K562 (cell line): ENCODE results near the gene UBR7. TPM values are rescaled to one million over a fixed set of nuclear protein-coding genes. Genes with fewer than 3 reads are reported as not detected.
A peak's percentile ranks its signal among the peaks of the same experiment; 100 is the strongest.

Source experiments
- ATAC-seq: fragments of 200-7000 bp; cut with Tn5 transposase; 3 replicates; pipeline ENCODE4 v1.9.1; 2020; ENCODE audit warnings: moderate library complexity
- BruUV-seq: library from RNA; stranded (reverse); fragments of 400-500 nt; replicated peaks from 2 replicates; lab custom pipeline; 2021; lab: Mats Ljungman, UMichigan
- CTCF ChIA-PET: fragments of 300-600 bp; formaldehyde crosslinking; extraction: SDS; loops from one replicate; lab custom pipeline; 2021; ENCODE audit warnings: low intra/inter-chr PET ratio; lab: Yijun Ruan, JAX
- POLR2A ChIA-PET: fragments of 300-600, 350-650 bp; sonication (Branson Sonifier 250); formaldehyde crosslinking; extraction: SDS; loops from one replicate; lab custom pipeline; 2021; ENCODE audit warnings: antibody characterized with exemption, inconsistent platforms; lab: Yijun Ruan, JAX
- DNase-seq, 4 experiments: peaks; one replicate each; pipeline versions ENCODE4 v3.0.0 to v3.0.0-alpha.2; 2011 to 2018; ENCODE audit warnings: low spot score in 3 of 4, mixed read lengths in 3 of 4; ENCODE audit errors: extremely low read depth in 1 of 4
- FAIRE-seq: peaks from 2 replicates; lab custom pipeline; 2011; peaks lifted over from hg19 to GRCh38; lab: Jason Lieb, UNC
- H2AFZ ChIP-seq: 2 replicates; pipeline ENCODE4 v1.6.0; 2011; ENCODE audit warnings: low read depth, low read length, control low read depth, inconsistent platforms
- H3K27ac ChIP-seq: fragments of 200-600 bp; 3 replicates; pipeline ENCODE4 v1.8.0; 2011; ENCODE audit warnings: low read depth, mild to moderate bottlenecking, control low read depth, inconsistent platforms, low read length, moderate library complexity, mixed read lengths; ENCODE audit errors: extremely low read depth
- H3K27me3 ChIP-seq, 2 experiments: fragments of 300-600 bp in 1 of 2; 2 replicates in 1 of 2; 3 replicates in 1 of 2; pipeline versions ENCODE4 v1.6.0 to v1.8.0; 2011; ENCODE audit warnings: inconsistent platforms in 2 of 2, low read length in 2 of 2, mild to moderate bottlenecking in 1 of 2, mixed read lengths in 1 of 2, moderate library complexity in 1 of 2; ENCODE audit not compliant: control insufficient read depth in 2 of 2, insufficient read depth in 2 of 2
- H3K36me3 ChIP-seq: fragments of 300-600 bp; 3 replicates; pipeline ENCODE4 v1.8.0; 2011; ENCODE audit warnings: mild to moderate bottlenecking, low read length, inconsistent platforms; ENCODE audit not compliant: control insufficient read depth, insufficient read depth
- H3K4me1 ChIP-seq, 2 experiments: fragments of 200-600 bp in 1 of 2; replicated peaks in 1 of 2; 2 replicates in 1 of 2; 3 replicates in 1 of 2; pipeline versions ENCODE4 v1.5.1 to v1.8.0; 2011; ENCODE audit warnings: inconsistent platforms in 2 of 2, low read length in 2 of 2, mild to moderate bottlenecking in 1 of 2, mixed read lengths in 1 of 2, moderate library complexity in 1 of 2; ENCODE audit not compliant: control insufficient read depth in 2 of 2, insufficient read depth in 2 of 2
- H3K4me2 ChIP-seq: 2 replicates; pipeline ENCODE4 v1.6.1; 2011; ENCODE audit warnings: low read length, control low read depth, inconsistent platforms, mixed read lengths; ENCODE audit not compliant: insufficient read depth
- H3K4me3 ChIP-seq: fragments of 200-600 bp; sonication (generic), shearing (Covaris generic); 2 replicates; pipeline ENCODE4 v1.5.1; 2016; ENCODE audit warnings: control low read depth, inconsistent platforms
- H3K79me2 ChIP-seq: fragments of 200-600 bp; 3 replicates; pipeline ENCODE4 v1.8.0; 2011; ENCODE audit warnings: low read length, inconsistent platforms; ENCODE audit not compliant: control insufficient read depth, insufficient read depth
- H3K9ac ChIP-seq, 2 experiments: 2 replicates each; pipeline versions ENCODE4 v1.6.0 to v1.6.1; 2011; ENCODE audit warnings: low read depth in 2 of 2, low read length in 2 of 2, control low read depth in 1 of 2, inconsistent platforms in 1 of 2, mild to moderate bottlenecking in 1 of 2, mixed read lengths in 1 of 2; ENCODE audit not compliant: insufficient read depth in 1 of 2
- H3K9me1 ChIP-seq: one replicate; pipeline ENCODE4 v1.6.0; 2011; ENCODE audit warnings: inconsistent platforms, mild to moderate bottlenecking, low read length, moderate library complexity; ENCODE audit not compliant: control insufficient read depth, insufficient read depth
- H3K9me3 ChIP-seq: replicated peaks from 2 replicates; pipeline ENCODE4 v1.5.1; 2011; ENCODE audit warnings: low read depth, low read length, inconsistent platforms; ENCODE audit not compliant: control insufficient read depth, insufficient read depth
- H4K20me1 ChIP-seq: replicated peaks from 2 replicates; pipeline ENCODE4 v1.6.1; 2011; ENCODE audit warnings: low read length, inconsistent platforms, mixed read lengths; ENCODE audit not compliant: control insufficient read depth, insufficient read depth
- ADNP ChIP-seq: fragments of 200-800 bp; sonication (Bioruptor generic); IDR thresholded peaks from 2 replicates; pipeline ENCODE4 v1.6.1; 2016; ENCODE audit warnings: missing genetic modification characterization, missing compliant biosample characterization
- RBM14 ChIP-seq: fragments of 200-400 bp; formaldehyde crosslinking; IDR thresholded peaks from 2 replicates; pipeline ENCODE4 v1.6.1; 2018; ENCODE audit warnings: low read depth, mild to moderate bottlenecking, low read length, moderate library complexity, borderline replicate concordance; ENCODE audit not compliant: insufficient read depth
- RBM25 ChIP-seq: fragments of 200-400 bp; formaldehyde crosslinking; IDR thresholded peaks from 2 replicates; pipeline ENCODE4 v1.6.1; 2018; ENCODE audit warnings: low read length, low read depth, moderate library complexity; ENCODE audit not compliant: severe bottlenecking
- SOX6 ChIP-seq: fragments of 450-650 bp; IDR thresholded peaks from 2 replicates; pipeline ENCODE4 v1.6.1; 2014; ENCODE audit warnings: mild to moderate bottlenecking
- ZNF280A ChIP-seq: fragments of 450-650 bp; IDR thresholded peaks from 2 replicates; pipeline ENCODE4 v1.6.1; 2018; ENCODE audit warnings: mild to moderate bottlenecking, low read depth; ENCODE audit not compliant: partially characterized antibody
- ZNF347 ChIP-seq: fragments of 450-650 bp; formaldehyde crosslinking; IDR thresholded peaks from 2 replicates; pipeline ENCODE4 v1.4.0; 2020; ENCODE audit warnings: low read depth, mild to moderate bottlenecking, moderate library complexity
- WGBS: fragments of 100-300 bp; shearing (Covaris generic); methylation state at CpG from one replicate; pipeline ENCODE4 v1.1.6; 2016; ENCODE audit warnings: low coverage, mixed read lengths; ENCODE audit not compliant: insufficient coverage; ENCODE audit errors: missing lambda C conversion rate; 5-methylcytosine and 5-hydroxymethylcytosine counted together
- in situ Hi-C: fragments of 300-500 bp; cut with MboI; formaldehyde crosslinking; loops from 4 replicates; pipeline ENCODE4 v1.15.0; 2018; ENCODE audit warnings: inconsistent platforms, mixed read lengths
- intact Hi-C: fragments of 100-400 bp; cut with micrococcal nuclease; formaldehyde crosslinking; loops from 2 replicates; pipeline ENCODE4 v1.14.2; 2022
- polyA plus RNA-seq, 8 experiments: library from polyadenylated mRNA; depleted of rRNA in 4 of 8; stranded (reverse) in 5 of 8; unstranded in 3 of 8; fragments of >200 nt; fragmentation: Nextera tagmentation in 2 of 8; fragmentation: Illumina TruSeq in 1 of 8; extraction: Ambion mirVana in 2 of 8; extraction: Trizol in 1 of 8; gene quantifications; 2 replicates each; pipeline versions ENCODE4 v1.2.1 to v1.2.3, GENCODE V29; 2011 to 2014; ENCODE audit warnings: inconsistent platforms in 1 of 8, missing spikeins in 1 of 8
- total RNA-seq, 7 experiments: library from RNA; depleted of rRNA in 6 of 7; stranded (reverse); fragments of >200 nt in 6 of 7; fragmentation: Illumina TruSeq in 2 of 7; extraction: Trizol in 2 of 7; gene quantifications; 2 replicates each; pipeline versions ENCODE4 v1.2.1 to v1.2.3, GENCODE V29; 2011 to 2021; ENCODE audit warnings: low replicate concordance in 1 of 7
- TF ChIP-seq, protein P1 (sequence below): fragments of 250-450 bp; sonication (Bioruptor Pico); IDR thresholded peaks from 2 replicates; pipeline ENCODE4 v1.5.0; 2021
- TF ChIP-seq, protein P2 (sequence below): fragments of 250-450 bp; sonication (Bioruptor Pico); IDR thresholded peaks from 2 replicates; pipeline ENCODE4 v1.5.0; 2021

UBR7 gene
- total and polyA plus RNA-seq, 9 of the 15 experiments (the other 6 are each of a cell fraction or from before 2014, with no cell fraction given) = 12.5 to 63.0 (median 34.4) TPM

GRCh38 chr14:93268406-93268805 is 61.4 kb downstream of the UBR7 start:
- Histone ChIP-seq H3K9me3 (no peaks in the 10 kb centered on the region), H3K27ac (no peak overlapping the region), H2AFZ (no peak overlapping the region), H3K36me3 (peaks cover 4% of the 10 kb centered on the region; the same call in 2 of the 3 replicates), H4K20me1 (peaks cover 28% of the 10 kb centered on the region), H3K79me2 (no peaks in the 10 kb centered on the region; the same call in 2 of the 3 replicates), H3K4me3 (no peak overlapping the region), H3K4me1 (peaks cover 3 to 23% of the 10 kb centered on the region in 2 experiments; a peak in 4 of 5 replicates), H3K9ac (no peak overlapping the region), H3K9me1 (no peaks in the 10 kb centered on the region), H3K4me2 (no peak overlapping the region), H3K27me3 (no peaks in the 10 kb centered on the region)
- no peak for TF ChIP-seq RBM14
- no peak for TF ChIP-seq SOX6
- peak; percentile 87 for TF ChIP-seq RBM25
- TF ChIP-seq ZNF347 (CRISPR knock-in tag) = no peak
- TF ChIP-seq, protein P1, sequence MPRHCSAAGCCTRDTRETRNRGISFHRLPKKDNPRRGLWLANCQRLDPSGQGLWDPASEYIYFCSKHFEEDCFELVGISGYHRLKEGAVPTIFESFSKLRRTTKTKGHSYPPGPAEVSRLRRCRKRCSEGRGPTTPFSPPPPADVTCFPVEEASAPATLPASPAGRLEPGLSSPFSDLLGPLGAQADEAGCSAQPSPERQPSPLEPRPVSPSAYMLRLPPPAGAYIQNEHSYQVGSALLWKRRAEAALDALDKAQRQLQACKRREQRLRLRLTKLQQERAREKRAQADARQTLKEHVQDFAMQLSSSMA (CRISPR knock-in tag) = no peak
- TF ChIP-seq, protein P2, sequence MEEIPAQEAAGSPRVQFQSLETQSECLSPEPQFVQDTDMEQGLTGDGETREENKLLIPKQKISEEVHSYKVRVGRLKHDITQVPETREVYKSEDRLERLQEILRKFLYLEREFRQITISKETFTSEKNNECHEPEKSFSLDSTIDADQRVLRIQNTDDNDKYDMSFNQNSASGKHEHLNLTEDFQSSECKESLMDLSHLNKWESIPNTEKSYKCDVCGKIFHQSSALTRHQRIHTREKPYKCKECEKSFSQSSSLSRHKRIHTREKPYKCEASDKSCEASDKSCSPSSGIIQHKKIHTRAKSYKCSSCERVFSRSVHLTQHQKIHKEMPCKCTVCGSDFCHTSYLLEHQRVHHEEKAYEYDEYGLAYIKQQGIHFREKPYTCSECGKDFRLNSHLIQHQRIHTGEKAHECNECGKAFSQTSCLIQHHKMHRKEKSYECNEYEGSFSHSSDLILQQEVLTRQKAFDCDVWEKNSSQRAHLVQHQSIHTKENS (CRISPR knock-in tag) = no peak
- TF ChIP-seq ZNF280A = no peak
- peak; percentile 55 for TF ChIP-seq ADNP (tag)
- FAIRE-seq (no peak), DNase-seq (no peak), ATAC-seq (no peak)
- no CpG with 5 or more reads among the region's 1 CpG for WGBS
- intact Hi-C loops = loop anchor here (5.0 kb wide), 1 partner anchor 64 kb away; the partner anchor contains the start of gene BTBD7
- ChIA-PET CTCF (no interaction called here), POLR2A (no interaction called here)
- in situ Hi-C loops = no loop called here
- no TSS peak for BruUV-seq
